ENCODE results near the gene PLSCR2.
"Not testable (repeated sequence)": the region's sequence is repeated elsewhere in the genome, so short reads cannot be mapped to it uniquely, and the experiment has no call there.

The PLSCR2 gene

GRCh38 chr3:146416366-146416765 lies 53.0 kb downstream of the PLSCR2 start:
- DNase-seq (ENCODE audit: low spot score), result no peak

- DNase-seq (ENCODE audit: low spot score), result no peak
Observed at GRCh38 chr3:146414010-146414409, 55.4 kb downstream of the PLSCR2 start.

DNA sequence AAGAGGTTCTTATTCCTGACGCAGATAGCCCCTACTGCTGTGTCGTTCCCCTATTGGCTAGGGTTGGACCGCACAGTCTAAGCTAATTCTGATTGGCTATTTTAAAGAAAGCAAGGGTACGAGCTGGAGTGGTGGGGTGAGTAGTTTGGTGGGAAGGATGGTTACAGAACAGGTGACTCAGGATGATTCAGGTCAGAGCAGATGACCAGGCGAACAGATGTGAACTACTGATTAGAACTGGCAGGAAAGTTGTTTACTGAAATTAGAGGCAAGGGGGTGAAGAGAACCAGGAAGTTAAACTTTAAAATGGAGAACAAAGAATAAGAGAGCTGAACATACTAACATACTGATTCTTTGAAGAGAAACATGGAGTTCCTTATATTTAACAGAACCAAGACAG lies 56.6 kb downstream of the PLSCR2 start:
- DNase-seq (ENCODE audit: low spot score), result not testable (repeated sequence)

- DNase-seq (ENCODE audit: low spot score), result no peak
Observed at GRCh38 chr3:146407956-146408355, 61.4 kb downstream of the PLSCR2 start.

- DNase-seq (ENCODE audit: low spot score), result no peak
Observed at GRCh38 chr3:146404436-146404835, 64.9 kb downstream of the PLSCR2 start.

GRCh38 chr3:146403792-146404191 lies 65.6 kb downstream of the PLSCR2 start:
- DNase-seq (ENCODE audit: low spot score), result no peak

DNA sequence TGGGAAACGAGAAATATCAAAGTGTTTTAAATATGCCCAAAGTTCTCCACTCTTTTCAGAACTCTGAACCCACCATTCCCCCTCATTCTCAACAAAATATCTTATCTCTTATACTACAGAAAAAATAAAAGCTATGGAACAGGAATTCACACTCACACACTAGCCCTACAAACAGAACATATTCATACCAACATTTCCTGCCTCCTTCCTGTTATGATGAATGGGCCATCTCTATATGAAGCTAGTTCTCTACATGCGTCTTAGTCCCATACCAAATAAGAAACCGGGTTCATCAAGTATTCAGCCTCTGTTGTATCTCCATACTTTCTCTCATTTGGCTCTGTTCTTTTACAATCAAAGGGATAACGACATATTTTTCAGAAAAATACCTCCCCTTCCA lies 72.6 kb downstream of the PLSCR2 start:
- no peak for DNase-seq (ENCODE audit: low spot score)

DNA sequence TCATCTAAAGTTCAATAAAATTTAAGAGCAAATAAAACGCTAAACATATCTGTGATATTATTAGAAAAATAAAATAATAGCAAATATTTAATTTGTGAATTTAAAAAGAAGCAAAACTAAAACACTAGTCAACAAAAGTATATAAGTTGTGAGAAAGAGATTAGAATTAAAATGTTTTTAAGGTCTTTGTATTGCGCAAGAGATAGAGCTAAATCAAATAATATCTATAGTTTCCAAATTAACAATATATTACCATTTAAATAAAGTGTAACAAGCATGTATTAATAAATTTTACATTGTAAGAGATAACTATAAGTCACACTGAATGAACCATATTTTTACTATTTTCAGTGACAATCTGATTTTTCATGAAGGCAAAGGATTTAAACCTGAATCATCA lies 74.2 kb downstream of the PLSCR2 start:
- DNase-seq (ENCODE audit: low spot score), result no peak

GRCh38 chr3:146390957-146391356 lies 78.4 kb downstream of the PLSCR2 start:
- no peak for DNase-seq (ENCODE audit: low spot score)

DNA sequence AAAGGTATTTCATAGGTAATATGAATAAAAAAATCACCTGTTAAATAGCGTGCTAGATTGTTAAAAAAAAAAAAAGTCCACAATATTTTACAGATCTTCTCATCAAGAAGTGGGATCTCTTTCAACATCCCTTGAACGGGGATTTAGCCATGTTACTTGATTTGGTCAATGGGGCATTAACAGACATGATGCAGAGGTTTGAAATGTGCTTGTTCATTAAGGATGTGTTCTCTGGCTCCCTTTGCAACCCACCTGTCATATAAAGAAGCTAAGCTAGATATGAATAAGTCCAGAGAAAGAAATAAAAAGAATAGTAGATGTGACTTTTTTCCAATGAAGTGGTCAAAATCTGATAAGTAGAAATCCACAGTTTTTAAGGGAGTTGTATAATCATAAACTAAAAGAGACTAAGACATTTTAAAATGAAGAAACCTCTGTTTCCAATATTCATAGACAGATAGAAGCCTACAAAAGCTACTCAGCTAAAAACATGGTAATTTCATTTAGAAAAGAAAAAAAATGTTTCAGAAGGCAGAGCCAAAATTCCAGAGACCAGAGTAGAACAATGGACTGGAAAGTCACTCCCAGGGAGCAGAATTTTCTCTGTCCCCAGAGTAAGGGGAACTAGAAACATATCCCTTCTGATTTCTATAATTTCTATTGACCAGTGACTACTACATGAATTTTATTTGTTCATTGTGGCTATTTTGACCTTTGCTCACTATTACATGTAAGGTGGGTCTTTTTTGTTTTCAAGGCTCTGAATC lies 79.2 kb downstream of the PLSCR2 start:
- no peak for DNase-seq (ENCODE audit: low spot score)

- DNase-seq (ENCODE audit: low spot score), result no peak
Observed at GRCh38 chr3:146387566-146387965, 81.8 kb downstream of the PLSCR2 start.

DNA sequence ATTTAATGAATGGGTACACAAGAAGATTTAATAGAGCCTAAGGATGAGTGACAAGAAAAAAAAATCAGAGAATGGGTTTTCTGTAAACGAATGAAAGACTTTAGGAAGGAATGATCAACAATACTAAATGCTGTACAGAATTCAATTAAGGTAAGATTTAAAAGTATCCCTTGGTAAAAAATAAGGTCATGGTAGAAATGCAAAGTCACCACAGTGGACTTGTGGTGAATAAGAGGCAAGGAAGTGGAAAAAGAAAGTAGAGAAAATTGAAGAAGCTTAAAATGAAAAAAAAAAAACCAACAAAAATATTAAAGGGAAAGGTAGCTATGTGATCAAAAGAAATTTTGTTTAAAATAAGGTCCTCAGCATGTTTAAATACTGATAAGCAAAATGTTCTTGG lies 82.4 kb downstream of the PLSCR2 start:
- DNase-seq (ENCODE audit: low spot score), result no peak

- DNase-seq (ENCODE audit: low spot score), result no peak
Observed at GRCh38 chr3:146384786-146385185, 84.6 kb downstream of the PLSCR2 start.

Measured in putamen (tissue), 1 donor.